ENCODE measurements around the gene HAO1.
"Not testable (repeated sequence)": the region's sequence is repeated elsewhere in the genome, so short reads cannot be mapped to it uniquely, and the experiment has no call there.

Gene HAO1

GRCh38 chr20:7850775-7851490 lies 89.3 kb downstream of the HAO1 start:
- no peak for DNase-seq

- no peak for DNase-seq
Observed at GRCh38 chr20:7849675-7850074, 90.6 kb downstream of the HAO1 start.

- DNase-seq: no peak
Observed at GRCh38 chr20:7848351-7848750, 91.9 kb downstream of the HAO1 start.

DNA sequence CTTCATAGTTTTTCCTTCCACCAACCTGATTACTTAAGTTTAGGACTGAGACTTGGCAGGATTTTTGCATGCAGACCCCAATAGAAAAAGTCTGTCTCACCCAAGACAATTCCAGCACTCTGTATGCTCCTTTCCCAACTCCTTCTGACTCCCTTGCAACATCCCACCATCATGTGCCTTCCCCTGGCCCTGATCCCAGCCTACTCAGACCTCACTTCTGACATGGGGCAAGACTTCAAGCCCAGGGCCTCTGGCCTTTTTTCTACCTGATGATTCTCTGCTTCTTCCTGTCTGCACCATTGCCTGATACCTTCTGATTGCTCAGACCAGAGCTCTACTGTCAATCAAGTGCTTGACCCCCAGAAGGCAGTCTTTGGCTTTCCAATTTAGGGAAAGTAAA lies 96.6 kb downstream of the HAO1 start:
- DNase-seq: no peak

- no peak for DNase-seq
Observed at GRCh38 chr20:7841971-7842310, 98.3 kb downstream of the HAO1 start.

GRCh38 chr20:7841291-7841970 lies 98.8 kb downstream of the HAO1 start:
- no peak for DNase-seq

GRCh38 chr20:7836076-7836475 lies 104.2 kb downstream of the HAO1 start:
- no peak for DNase-seq

DNA sequence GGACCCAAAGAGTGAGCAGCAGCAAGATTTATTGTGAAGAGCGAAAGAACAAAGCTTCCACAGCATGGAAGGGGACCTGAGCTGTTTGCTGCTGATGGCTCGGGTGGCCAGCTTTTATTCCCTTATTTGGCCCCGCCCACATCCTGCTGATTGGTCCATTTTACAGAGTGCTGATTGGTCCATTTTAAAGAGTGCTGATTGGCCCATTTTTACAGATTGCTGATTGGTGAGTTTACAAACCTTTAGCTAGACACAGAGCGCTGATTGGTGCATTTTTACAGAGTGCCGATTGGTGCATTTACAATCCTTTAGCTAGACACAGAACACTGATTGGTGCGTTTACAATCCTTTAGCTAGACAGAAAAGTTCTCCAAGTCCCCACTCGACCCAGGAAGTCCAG lies 105.8 kb downstream of the HAO1 start:
- DNase-seq: not testable (repeated sequence)
